Cardiac septum (tissue), 1 donor: ENCODE measurements around the gene GLB1L. TPM values are rescaled to one million over a fixed set of nuclear protein-coding genes. Genes with fewer than 3 reads are reported as not detected.

Experiments used
- DNase-seq: peaks from one replicate; pipeline ENCODE4 v3.0.0-alpha.2; 2020; ENCODE audit warnings: low spot score
- intact Hi-C: fragments of 100-400 bp; cut with DNase I; formaldehyde crosslinking; loops from one replicate; pipeline ENCODE4 v1.14.0; 2022
- microRNA-seq: library from miRNA; unstranded; fragments of <30 nt; microRNA quantifications from one replicate; pipeline ENCODE4 v1.2.0, GENCODE V29; 2020
- total RNA-seq: library from RNA; stranded (reverse); fragmentation: NEBNext Ultra II Directional; extraction: Animal tissue kit (Norgen Biotek cat#: 25700); gene quantifications from one replicate; pipeline ENCODE4 v1.2.1, GENCODE V29; 2021
- donor health status: DM: no; HTN: no; CAD: no.

GLB1L gene
- total RNA-seq, 1 donor from 2014 or later = 2.0 TPM

DNA sequence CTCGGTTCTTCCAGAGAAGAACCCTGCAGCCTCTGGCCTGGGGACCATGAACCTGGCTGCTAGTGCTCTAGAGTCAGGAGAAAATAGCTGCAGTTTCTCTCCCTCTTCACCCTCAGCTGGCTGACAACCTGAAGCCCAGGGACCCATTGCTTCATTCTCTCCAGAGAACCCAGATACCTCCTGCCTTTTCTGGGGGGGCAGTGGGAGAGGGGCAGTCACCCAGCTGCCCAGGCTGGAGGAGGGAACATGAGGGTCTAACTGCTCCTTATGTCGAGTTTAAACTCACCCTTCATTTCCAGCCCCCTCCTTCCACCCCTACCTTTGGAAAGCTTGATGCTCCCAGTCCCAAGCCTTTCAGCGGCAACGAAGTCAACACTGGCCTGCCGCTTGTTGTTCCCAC lies 46.3 kb downstream of the GLB1L start:
- no peak for DNase-seq
- intact Hi-C loops = no loop called here

DNA sequence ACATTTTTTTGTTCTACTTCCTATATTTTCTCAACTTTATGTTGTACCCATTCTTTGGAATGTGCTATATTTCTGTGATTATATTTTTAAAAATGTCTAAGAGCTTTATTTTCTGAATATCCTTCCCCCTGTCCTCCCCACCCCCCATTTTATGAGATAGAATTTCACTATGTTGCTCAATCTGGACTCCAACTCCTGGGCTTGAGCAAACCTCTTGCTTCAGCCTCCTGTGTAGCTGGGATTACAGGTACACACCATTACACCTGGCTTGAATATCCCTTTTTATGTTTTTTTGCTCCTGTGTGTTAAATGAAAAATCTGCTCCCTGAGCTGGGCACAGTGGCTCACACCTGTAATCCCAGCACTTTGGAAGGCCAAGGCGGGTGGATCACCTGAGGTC lies 47.9 kb downstream of the GLB1L start:
- intact Hi-C loops = no loop called here
- no peak for DNase-seq

DNA sequence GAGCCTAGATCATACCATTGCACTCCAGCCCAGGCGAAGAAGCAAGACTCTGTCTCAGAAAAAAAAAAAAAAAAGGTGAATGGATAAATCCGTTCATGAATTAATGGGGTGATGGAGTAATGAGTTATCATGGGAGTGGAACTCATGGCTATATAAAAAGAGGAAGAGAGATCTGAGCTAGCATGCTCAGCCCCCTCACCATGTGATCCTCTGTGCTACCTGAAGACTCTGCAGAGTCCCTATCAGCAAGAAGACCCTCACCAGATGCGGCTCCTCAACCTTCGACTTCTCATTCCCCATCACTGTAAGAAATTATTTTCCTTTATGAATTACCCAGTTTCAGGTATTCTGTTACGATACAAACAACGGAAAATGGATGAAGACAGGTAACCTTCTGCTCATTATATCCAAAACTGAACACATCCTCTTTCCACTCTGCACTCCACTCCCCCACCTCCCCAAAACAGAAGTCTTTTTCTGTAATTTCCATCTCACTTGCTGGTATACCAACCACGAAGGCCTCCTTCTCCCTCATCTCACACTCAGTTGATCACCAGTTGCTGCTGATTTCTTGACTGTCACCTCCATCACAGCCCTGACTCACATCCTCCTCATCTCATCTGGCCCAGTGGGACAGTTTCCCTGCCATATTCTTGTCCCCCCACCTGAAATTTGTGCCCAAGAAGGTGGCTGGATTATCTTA lies 58.3 kb downstream of the GLB1L start:
- intact Hi-C loops = no loop called here
- no peak for DNase-seq

Small RNAs within 50 kb of the gene (microRNA-seq; reads per million reads assigned to microRNA genes)
- not detected for gene MIR153-1

Other genes with a start within 250 kb of the GLB1L start
- gene CFAP65, start 203.9 kb downstream of the GLB1L start, total RNA-seq = not detected
- not detected for gene IHH, start 184.5 kb downstream of the GLB1L start, total RNA-seq
- 6.7 TPM for gene NHEJ1, start 84.6 kb downstream of the GLB1L start, total RNA-seq
- 0.48 TPM for gene SLC23A3, start 75.4 kb downstream of the GLB1L start, total RNA-seq
- gene CNPPD1, start 68.5 kb downstream of the GLB1L start, total RNA-seq = 67.6 TPM
- gene RETREG2, start 67.2 kb downstream of the GLB1L start, total RNA-seq = 31.2 TPM
- gene ZFAND2B, start 38.7 kb downstream of the GLB1L start, total RNA-seq = 23.9 TPM
- gene ABCB6, start 26.5 kb downstream of the GLB1L start, total RNA-seq = 17.4 TPM
- 66.3 TPM for gene ATG9A, start 15.8 kb downstream of the GLB1L start, total RNA-seq
- gene ANKZF1, start 15.6 kb downstream of the GLB1L start, total RNA-seq = 22.4 TPM
- gene STK16, start within 50 bp of the GLB1L start, total RNA-seq = 16.3 TPM
- not detected for gene TUBA4B, start 7.8 kb upstream of the GLB1L start, total RNA-seq
- 164 TPM for gene TUBA4A, start 8.5 kb upstream of the GLB1L start, total RNA-seq
- 78.0 TPM for gene DNAJB2, start 33.9 kb upstream of the GLB1L start, total RNA-seq
- 0.97 TPM for gene PTPRN, start 64.0 kb upstream of the GLB1L start, total RNA-seq
- not detected for gene RESP18, start 87.3 kb upstream of the GLB1L start, total RNA-seq
- 47.2 TPM for gene DNPEP, start 142.5 kb upstream of the GLB1L start, total RNA-seq
- gene DES, start 172.9 kb upstream of the GLB1L start, total RNA-seq = 21,230 TPM
- 199 TPM for gene SPEG, start 189.4 kb upstream of the GLB1L start, total RNA-seq